ENCODE data around the gene GPATCH2.

DNA sequence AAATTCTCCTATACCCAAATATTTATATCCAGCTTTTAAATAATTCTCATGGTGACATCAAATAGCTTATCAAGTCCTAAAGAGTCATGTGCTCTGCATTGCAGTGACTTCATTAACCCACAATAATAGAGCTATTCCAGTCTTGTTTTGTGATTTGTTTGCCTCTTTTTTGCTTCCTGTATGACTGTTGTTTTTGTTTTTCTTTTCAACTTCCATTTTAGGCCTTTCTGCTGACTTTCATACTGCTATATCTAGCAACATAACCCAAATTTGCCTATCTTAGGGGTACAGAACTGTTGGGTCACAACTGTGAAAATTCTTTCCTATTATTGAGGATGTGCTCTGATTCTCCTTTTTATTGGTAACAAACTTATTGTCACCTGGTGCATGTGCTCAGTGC is 30.5 kb upstream of the GPATCH2 start:
- no peak for TF ChIP-seq EZH2 (IDR thresholded peaks at IDR 0.05; ENCODE audit: low read length, missing control alignments)
- TF ChIP-seq, protein P1, sequence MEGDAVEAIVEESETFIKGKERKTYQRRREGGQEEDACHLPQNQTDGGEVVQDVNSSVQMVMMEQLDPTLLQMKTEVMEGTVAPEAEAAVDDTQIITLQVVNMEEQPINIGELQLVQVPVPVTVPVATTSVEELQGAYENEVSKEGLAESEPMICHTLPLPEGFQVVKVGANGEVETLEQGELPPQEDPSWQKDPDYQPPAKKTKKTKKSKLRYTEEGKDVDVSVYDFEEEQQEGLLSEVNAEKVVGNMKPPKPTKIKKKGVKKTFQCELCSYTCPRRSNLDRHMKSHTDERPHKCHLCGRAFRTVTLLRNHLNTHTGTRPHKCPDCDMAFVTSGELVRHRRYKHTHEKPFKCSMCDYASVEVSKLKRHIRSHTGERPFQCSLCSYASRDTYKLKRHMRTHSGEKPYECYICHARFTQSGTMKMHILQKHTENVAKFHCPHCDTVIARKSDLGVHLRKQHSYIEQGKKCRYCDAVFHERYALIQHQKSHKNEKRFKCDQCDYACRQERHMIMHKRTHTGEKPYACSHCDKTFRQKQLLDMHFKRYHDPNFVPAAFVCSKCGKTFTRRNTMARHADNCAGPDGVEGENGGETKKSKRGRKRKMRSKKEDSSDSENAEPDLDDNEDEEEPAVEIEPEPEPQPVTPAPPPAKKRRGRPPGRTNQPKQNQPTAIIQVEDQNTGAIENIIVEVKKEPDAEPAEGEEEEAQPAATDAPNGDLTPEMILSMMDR (conservative IDR thresholded peaks at IDR 0.05 in 1 of 2, IDR thresholded peaks at IDR 0.05 in 1 of 2; ENCODE audit: low read depth in 1 of 2, low read length in 2 of 2), result no peak

Measured in fibroblast of lung (primary cell).